ENCODE data around the gene HOXB4.
"Not testable (repeated sequence)": the region's sequence is repeated elsewhere in the genome, so short reads cannot be mapped to it uniquely, and the experiment has no call there.

HOXB4 gene

GRCh38 chr17:48546137-48546923 is 31.8 kb downstream of the HOXB4 start:
- DNase-seq: no peak

- no peak for DNase-seq
Measured at GRCh38 chr17:48545539-48545938, 32.6 kb downstream of the HOXB4 start.

- no peak for DNase-seq
Measured at GRCh38 chr17:48545022-48545375, 33.2 kb downstream of the HOXB4 start, which contains the start of gene HOXB2. Gene HOXB2 (minus strand): TSS chr17:48545109. CDS start chr17:48544911, 198 bp downstream.

GRCh38 chr17:48544349-48545021 is 33.7 kb downstream of the HOXB4 start:
- peak; percentile 56 for DNase-seq

DNA sequence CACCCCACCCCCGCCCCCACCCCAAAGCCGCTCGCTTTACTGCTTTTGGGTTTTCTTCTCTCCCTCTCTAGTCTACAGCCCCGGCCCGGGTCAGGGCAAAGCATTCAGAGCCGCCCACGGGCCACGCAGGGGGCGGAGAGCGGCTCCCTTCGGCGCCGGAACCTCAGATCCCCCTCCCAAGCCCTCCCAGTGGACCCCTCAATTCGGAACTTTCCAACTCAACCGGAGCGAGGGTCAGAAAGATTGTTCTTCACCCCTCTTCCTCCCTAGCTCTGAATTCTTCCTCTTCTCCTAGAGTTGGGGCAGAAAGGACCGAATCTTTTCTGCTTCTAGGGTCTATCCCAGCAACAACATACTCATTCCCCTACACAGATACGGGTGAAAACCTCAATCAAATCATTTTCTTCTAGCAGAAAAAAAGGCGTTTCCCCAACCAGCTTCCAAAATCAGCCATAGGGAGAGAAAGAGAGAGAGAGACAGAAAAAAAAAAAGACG is 34.2 kb downstream of the HOXB4 start:
- no peak for DNase-seq

DNA sequence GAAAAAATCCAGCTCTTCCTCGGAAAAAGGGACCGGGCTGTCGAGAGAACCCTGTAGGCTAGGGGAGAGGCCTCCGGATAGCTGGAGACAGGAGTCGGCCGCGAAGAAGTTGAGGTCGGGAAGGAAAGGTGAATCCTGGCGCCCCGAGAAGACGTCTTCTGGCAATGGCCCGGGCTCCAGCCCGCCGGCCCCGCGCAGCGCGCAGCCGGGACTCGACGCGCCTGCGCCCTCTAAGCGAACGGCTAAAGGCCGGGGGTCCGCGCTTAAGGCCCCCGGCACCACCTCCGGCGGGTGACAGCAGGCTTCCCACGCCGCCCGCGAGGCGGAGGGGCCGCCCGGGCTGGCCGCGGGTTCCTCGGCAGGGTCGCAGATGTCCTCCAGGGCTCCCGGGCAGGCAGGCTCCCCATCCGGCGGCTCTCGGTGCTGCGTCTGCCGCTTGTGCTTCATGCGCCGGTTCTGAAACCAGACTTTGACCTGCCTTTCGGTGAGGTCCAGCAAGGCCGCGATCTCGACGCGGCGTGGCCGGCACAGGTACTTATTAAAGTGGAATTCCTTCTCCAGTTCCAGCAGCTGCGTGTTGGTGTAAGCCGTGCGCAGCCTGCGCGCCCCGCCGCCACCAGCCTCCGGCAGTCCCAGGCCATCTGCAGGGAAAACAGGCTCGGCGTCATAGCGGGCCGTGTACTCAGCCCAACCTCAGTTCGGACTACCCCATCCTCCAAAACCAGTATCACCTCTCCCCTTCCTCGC is 34.9 kb downstream of the HOXB4 start:
- peak; percentile 30 for DNase-seq

DNA sequence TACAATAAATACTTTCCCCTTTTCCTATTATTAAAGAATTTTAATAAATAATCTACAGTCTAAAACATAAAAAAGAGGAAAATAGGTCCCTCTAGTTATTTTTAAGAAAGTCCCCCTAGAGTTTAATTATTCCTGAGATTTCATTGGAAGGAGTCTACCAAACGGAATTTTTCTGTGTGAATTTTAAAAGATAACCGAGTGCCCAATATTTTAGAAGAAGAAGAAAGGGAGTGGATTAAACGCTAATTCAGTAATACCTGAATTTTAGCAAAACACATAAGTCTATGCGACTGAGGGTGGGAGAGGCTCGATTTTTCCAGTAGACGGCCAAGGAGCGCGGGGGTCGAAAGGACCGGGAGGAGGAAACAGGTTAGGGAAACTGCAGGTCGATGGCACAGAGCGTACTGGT is 35.4 kb downstream of the HOXB4 start:
- DNase-seq: no peak

- DNase-seq: no peak
Measured at GRCh38 chr17:48542114-48542656, 36.0 kb downstream of the HOXB4 start.

DNA sequence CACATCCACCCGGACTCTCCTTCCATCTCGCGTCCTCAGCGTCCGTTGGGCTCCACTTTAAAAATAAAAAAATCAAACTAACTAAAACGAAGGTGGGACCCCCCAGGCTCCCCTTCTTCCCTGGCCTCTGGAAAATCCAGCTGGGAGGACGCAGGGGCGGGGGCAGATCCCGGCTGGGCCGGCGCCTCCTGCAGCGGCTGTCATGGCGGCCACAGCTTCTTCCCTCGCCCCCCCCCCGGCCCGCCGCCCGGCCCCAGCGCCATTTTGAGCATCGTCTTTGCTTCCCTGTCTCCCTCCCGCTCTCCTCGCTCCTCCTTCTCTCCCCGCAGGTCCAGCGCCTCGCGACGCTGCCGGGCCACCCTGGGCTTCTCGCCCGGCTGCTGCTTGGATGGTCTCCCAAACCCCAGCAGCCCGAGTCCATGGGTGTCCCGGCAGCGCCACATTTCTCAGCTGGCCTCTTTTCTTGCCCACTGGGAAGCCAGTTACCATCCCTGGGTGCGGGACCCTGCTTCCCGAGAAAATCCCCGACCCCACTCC is 36.5 kb downstream of the HOXB4 start:
- DNase-seq: no peak

DNA sequence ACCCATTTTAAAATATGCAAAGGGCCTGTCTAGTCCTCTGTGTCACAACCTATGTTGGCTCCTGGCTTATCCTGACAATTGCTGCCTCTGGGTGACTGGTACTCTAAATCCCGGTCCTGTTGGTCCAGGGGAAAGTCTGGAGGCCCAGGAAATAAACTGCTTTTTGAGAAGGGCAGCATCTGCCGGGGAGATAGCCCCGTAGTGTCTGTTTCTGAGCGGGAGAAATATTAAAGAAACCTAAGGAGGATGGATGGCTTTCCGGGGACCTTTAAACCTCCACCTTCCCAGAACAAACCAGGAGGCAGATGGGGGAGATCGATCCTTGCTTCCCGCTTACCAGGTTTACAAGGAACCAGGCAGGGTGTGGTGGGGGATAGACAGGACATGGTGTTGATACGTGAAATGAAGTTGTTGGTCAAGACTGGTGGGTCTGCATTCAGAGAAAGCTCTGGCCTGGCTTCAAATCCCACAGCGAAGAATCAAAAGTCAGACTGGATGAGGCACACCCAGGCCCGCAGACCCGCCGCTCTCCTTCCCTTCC is 37.0 kb downstream of the HOXB4 start:
- DNase-seq: no peak

- no peak for DNase-seq
Measured at GRCh38 chr17:48540213-48540612, 37.9 kb downstream of the HOXB4 start.

- DNase-seq: no peak
Measured at GRCh38 chr17:48539177-48539576, 39.0 kb downstream of the HOXB4 start.

GRCh38 chr17:48537316-48537715 is 40.8 kb downstream of the HOXB4 start:
- DNase-seq: no peak

GRCh38 chr17:48535793-48536559 is 42.2 kb downstream of the HOXB4 start:
- DNase-seq: not testable (repeated sequence)

- no peak for DNase-seq
Measured at GRCh38 chr17:48532261-48532660, 45.9 kb downstream of the HOXB4 start.

DNA sequence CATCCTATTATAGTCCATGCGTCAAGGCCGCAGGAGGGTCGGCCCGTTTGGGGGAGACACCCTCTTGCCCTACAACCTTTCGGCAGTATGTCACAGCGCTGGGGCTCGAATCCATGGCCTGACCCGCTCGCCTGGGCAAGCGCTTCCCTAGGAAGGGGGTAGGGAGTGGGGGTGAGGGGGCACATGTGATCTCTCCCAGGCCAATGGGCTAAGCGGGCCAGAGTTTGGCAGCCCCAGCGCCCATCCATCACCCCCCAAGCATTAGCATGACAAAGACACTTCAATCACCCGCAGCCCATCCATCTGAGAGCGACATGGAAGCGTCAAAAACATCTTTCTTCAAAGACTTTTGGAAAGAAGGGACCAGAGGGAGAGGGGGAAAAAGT is 47.3 kb downstream of the HOXB4 start, which contains the start of gene HOXB1:
Gene HOXB1 (minus strand): TSS at position 125 of the 386 bp plus-strand sequence. CDS start 107 bp downstream, at position 18.
- no peak for DNase-seq

GRCh38 chr17:48530208-48530886 is 47.8 kb downstream of the HOXB4 start:
- no peak for DNase-seq

DNA sequence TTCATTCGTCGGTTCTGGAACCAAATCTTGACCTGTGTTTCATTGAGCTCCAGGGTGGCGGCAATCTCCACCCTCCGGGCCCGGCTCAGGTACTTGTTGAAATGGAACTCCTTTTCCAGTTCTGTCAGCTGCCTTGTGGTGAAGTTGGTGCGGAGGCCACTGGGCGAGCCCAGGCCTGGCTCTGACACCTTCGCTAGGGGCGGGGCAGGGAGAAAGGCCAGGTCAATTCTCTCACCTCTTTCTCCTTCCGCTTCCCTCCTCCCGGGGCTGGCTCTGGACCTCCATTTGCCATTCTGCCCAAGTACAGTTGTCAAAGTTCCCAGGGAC is 48.5 kb downstream of the HOXB4 start:
- DNase-seq: no peak

DNA sequence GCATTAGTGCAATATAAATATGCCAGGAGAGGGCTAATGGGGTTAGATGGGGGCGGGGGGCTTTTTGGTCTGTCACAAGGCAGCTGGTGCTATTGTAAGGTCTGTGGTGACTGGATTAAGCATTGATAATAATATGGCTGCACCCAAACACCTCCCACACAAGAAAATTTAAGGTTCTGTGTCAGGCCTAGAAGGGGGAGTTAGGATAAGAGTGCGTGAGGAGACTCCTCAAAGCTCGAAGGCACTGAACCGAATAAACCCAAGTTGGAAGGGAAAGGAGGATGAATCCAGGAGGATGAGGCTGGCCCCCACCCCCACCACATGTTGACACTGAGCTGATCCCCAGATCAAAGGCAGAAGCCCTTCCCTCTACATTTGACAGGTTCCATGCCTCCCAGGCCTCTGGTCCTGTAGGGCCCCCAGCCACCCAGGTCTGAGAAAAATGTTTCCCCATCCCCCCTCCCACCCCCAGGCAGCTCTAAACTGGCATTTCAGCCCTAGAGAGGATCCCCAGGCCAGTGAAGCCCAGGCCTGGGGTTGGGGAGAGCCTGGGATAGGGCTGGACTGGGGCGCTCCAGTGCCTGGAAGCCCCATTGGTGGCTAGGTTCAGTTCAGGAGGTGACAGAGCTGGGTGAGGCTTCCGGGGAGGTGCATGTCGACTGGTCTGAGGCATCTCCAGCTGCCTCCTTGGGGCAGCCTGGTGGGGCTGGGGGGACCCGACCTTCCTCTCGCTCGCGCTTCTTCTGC is 49.0 kb downstream of the HOXB4 start:
- DNase-seq: no peak

DNA sequence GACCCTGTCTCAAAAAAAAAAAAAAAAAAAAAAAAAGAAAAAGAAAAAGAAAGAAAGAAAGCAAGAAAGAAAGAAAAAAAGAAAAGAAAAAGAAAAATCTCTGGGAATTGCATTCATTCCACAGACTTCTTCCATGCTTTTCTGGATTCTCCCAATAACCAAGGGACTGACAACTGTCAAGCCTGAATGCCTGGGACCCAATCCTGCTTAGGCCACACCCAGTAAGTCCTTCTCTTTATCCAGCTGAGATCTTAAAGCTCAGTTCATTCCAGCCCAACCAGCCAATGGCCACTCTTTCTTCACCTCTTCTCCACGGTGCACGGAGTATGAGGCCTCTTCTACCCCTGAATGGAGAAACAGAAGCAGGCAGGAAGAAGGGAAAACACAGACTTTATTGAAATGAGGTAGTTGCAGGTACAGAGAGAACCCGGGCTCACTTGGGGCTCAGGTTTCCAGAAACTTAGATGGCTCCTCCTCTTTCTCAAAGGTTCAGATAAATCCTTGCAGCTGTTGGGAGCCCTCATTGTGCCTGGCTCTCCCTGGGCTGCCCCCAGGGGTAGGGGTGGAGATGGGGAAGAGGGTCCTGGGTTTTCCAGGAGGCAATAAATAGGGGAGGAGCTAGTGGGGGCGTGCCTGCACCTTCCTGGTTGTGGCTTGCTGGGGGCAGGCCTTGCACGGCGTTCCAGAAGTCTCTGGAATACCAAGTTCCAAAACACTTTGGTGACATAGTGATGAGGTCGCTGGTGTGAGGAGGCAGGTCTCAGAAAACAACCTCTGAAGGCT is 49.8 kb downstream of the HOXB4 start:
- no peak for DNase-seq
